SIG-M5 treated with dmso at 0.1 percent for 504 hours (cell line): ENCODE measurements around the gene ADRA2B.
"Not testable (repeated sequence)": the region's sequence is repeated elsewhere in the genome, so short reads cannot be mapped to it uniquely, and the experiment has no call there.

ENCODE experiments used
- DNase-seq: peaks from one replicate; lab custom pipeline; 2025; ENCODE audit not compliant: unreplicated experiment; lab: John Stamatoyannopoulos, UW

Gene ADRA2B

GRCh38 chr2:96150791-96151594 is 34.6 kb upstream of the ADRA2B start:
- DNase-seq: no peak

GRCh38 chr2:96150007-96150640 is 33.8 kb upstream of the ADRA2B start:
- DNase-seq: no peak

GRCh38 chr2:96148410-96149217 is 32.2 kb upstream of the ADRA2B start:
- DNase-seq: peak; percentile 92

GRCh38 chr2:96147593-96148201 is 31.3 kb upstream of the ADRA2B start:
- DNase-seq: no peak

GRCh38 chr2:96146881-96147592 is 30.7 kb upstream of the ADRA2B start:
- DNase-seq: no peak

- DNase-seq: peak; percentile 77
Measured at GRCh38 chr2:96146153-96146880, 29.9 kb upstream of the ADRA2B start.

GRCh38 chr2:96145848-96146152 is 29.4 kb upstream of the ADRA2B start:
- no peak for DNase-seq

- peak; percentile 85 for DNase-seq
Measured at GRCh38 chr2:96145036-96145847, 28.9 kb upstream of the ADRA2B start, which contains the start of gene DUSP2. Gene DUSP2 (minus strand): TSS chr2:96145440. CDS start chr2:96145354, 86 bp downstream.

GRCh38 chr2:96144481-96145035 is 28.2 kb upstream of the ADRA2B start:
- no peak for DNase-seq

GRCh38 chr2:96143848-96144480 is 27.6 kb upstream of the ADRA2B start:
- peak; percentile 40 for DNase-seq

GRCh38 chr2:96143231-96143847 is 27.0 kb upstream of the ADRA2B start:
- DNase-seq: no peak

GRCh38 chr2:96142217-96143113 is 26.1 kb upstream of the ADRA2B start:
- DNase-seq: no peak

- DNase-seq: not testable (repeated sequence)
Measured at GRCh38 chr2:96141624-96141967, 25.2 kb upstream of the ADRA2B start.

GRCh38 chr2:96140941-96141623 is 24.7 kb upstream of the ADRA2B start:
- DNase-seq: peak; percentile 25

GRCh38 chr2:96139181-96139758 is 22.9 kb upstream of the ADRA2B start:
- DNase-seq: no peak
